ENCODE data around the gene SLC7A8.
"Not testable (repeated sequence)": the region's sequence is repeated elsewhere in the genome, so short reads cannot be mapped to it uniquely, and the experiment has no call there.

Gene SLC7A8

DNA sequence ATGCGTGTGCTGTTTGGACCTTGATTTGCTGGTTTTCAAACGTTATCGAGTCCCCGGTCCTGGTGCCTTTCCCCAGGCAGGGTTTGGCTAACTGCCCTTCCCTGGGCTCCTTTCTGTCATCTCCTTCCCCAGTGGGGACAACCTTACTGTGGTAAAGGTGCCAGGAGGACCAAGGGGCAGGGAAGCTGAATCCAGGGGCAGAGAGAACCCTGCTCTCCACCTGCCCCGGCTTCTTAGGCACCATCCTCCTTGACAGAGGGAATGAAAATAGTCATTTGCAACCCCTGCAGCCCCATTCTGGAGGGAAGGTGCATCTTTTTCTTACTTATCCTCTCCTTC is 69.4 kb downstream of the SLC7A8 start:
- DNase-seq (ENCODE audit: low read depth in 2 of 2) = no peak

DNA sequence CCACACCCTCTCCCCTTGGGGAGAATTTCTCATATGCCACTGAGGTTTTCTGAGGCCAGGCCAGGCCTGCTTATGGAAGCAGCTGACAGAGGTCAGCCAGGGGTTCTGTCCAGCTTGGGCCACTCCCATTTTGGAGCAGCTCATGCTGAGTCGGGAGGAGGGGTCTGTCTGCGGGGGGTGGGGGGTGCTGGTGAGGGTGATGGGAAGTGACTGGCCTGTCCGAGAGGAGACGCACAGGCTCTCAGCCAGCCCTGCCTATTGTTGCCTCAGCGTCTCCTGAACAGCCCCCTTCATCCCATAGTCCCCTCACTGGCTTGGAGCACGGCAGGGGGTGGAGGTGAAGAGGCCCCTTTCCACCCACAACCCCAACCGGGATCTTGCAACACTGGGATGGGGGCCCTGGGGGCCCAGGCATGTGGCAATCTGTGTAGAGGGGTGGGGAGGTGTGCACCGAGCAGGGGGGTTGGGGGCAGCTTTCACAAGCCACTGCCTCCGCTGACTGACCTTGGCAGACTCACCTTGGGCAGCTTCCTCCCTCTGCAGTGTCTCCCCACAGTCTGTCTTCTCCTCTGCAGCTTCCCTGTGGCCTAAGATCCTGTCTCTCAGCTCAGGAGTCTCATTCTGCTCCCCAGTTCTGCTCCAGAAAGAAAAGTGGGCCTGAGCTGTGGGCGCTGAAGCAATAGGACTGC is 69.9 kb downstream of the SLC7A8 start:
- no peak for DNase-seq (ENCODE audit: low read depth in 2 of 2)

DNA sequence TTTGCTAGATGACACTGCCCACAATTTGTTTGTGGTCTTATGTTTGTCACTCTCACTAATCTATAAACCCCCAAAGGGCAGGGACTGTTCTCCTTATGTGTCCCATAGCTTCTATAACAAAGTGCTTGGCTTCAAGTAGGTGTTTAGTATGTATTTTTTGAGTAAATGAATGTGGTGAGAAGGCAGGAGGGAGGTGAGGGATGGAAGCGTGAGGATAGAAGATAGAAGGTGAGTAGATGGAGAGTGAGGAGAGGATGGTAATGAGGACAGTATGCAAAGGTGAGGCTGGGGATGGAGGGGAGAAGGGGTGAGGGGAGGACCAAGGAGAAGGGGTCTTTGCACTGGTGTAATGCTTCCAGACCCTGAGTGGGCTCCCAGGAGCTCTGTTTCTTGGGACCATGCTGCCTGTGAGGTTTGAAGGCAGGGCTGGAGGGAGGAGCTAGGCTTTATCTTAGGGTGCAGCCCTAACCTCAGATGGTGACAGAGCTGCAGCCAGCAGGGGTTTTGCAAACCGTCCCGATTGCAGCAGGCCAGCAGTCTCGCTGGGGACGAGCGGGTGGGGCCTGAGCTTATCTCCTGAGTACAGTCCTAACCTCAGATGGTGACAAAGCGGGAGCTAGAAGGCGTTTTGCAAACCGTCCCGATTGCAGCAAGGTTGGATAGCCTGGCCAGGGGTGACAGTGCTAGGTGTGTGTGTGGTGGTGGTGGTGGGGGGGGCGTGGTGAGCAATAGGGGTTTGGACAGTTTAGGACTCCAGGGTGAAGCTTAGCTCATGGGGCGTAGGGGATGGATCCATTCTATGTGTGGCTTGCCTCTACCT is 70.9 kb downstream of the SLC7A8 start:
- DNase-seq (ENCODE audit: low read depth in 2 of 2) = no peak

DNA sequence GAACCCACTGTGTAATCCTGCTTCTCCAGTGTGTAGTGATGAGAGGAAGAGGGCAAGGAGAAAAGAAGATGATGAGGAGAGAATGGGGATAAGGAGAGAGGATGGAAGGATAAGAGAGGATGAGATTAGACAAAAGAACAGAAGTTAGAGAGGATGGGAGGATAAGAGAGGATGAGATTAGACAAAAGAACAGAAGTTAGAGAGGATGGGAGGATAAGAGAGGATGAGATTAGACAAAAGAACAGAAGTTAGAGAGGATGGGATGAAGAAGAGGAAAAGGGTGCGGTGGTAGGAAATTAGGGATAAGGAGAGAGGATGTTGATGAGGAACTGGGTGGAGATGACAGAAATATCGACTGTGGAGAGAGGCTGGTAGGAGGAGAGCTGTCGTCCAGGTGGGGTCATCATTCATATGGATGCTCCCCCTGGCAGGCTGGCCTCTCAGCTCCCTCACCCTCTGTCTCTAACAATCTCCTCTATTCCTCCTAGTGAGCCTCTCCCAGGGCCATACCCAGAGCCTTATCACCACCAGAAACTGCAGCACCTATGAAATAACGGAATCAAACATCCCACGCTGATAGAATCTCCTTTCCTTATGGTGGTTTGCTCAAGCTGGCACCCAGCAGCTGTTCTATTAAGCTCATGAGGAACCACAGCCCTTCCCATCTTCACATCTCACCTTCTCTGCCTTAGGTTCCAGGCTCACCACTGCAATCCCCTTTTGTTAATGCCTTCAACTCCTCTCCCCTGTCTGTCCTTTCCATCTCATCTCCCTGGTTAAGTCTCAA is 72.7 kb downstream of the SLC7A8 start:
- no peak for DNase-seq (ENCODE audit: low read depth in 2 of 2)

DNA sequence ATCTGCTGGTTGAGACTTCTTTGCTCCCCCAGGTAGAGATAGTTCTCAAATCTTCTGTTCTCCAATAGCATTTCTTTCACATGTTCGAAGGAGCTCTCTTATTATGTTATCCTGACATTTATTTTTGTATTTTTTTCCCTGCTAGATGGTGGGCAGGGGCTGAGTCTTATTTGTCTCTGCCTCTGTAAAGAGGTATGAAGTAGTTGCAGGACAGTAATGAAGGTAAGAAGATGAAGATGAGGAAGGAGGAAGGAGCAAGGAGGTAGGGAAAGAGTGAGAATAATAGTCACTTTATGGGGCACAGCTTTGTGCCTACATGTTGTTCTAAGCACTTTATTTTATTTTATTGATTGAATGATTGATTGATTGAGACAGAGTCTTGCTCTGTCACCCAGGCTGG is 73.7 kb downstream of the SLC7A8 start:
- no peak for DNase-seq (ENCODE audit: low read depth in 2 of 2)

DNA sequence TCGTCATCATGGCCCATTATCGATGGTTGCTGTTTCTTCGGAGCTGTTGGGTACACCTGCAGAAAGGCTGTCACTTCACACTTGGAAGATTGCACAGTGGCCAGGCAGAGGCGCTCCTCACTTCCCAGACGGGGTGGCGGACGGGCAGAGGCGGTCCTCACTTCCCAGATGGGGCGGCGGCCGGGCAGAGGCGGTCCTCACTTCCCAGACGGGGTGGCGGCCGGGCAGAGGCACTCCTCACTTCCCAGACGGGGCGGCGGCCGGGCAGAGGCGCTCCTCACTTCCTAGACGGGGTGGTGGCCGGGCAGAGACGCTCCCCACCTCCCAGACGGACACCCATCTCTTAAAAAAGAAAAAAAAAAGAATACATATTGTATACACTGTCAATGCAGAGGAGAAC is 75.3 kb downstream of the SLC7A8 start:
- not testable (repeated sequence) for DNase-seq (ENCODE audit: low read depth in 2 of 2)

DNA sequence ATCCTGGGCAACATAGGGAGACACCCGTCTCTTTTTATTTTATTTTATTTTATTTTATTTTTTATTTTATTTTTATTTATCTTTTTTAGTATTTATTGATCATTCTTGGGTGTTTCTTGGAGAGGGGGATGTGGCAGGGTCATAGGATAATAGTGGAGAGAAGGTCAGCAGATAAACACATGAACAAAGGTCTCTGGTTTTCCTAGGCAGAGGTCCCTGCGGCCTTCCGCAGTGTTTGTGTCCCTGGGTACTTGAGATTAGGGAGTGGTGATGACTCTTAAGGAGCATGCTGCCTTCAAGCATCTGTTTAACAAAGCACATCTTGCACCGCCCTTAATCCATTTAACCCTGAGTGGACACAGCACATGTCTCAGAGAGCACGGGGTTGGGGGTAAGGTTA is 75.8 kb downstream of the SLC7A8 start:
- not testable (repeated sequence) for DNase-seq (ENCODE audit: low read depth in 2 of 2)

DNA sequence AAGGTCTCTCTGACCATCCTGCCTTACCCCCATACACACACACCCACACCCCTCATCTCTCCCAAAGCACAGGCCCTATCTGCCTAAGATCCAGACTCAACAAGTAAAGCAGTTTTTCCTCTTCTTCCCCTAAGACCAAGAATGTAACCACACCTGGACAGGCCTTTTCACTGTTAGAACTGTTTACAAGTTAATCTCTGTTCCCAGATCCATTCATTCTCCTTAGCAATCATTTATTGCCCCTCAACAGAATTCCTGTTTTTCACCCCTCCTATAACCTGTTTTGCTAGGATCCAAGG is 76.8 kb downstream of the SLC7A8 start:
- DNase-seq (ENCODE audit: low read depth in 2 of 2) = no peak

DNA sequence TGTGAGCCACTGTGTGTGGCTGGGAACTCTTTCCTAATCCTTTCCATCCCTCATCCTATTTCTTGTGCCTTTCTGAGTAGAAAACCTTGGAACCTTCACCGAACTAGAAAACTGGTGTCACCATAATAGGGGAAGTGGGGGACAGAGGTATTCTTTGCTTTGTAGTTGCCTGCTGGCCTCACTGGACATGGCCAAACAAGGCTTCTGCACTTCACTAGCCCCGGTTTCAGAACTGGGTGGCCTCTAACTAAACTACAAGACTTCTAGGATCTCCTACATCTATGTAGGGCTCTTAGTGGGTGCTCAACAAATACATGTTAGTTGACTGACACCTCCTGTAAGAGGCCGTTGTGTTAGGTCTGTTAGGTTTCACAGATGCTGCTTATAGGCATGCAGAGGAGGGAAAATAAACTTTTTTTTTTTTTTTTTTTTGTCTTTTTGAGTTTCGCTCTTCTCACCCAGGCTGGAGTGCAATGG is 78.1 kb downstream of the SLC7A8 start:
- no peak for DNase-seq (ENCODE audit: low read depth in 2 of 2)

DNA sequence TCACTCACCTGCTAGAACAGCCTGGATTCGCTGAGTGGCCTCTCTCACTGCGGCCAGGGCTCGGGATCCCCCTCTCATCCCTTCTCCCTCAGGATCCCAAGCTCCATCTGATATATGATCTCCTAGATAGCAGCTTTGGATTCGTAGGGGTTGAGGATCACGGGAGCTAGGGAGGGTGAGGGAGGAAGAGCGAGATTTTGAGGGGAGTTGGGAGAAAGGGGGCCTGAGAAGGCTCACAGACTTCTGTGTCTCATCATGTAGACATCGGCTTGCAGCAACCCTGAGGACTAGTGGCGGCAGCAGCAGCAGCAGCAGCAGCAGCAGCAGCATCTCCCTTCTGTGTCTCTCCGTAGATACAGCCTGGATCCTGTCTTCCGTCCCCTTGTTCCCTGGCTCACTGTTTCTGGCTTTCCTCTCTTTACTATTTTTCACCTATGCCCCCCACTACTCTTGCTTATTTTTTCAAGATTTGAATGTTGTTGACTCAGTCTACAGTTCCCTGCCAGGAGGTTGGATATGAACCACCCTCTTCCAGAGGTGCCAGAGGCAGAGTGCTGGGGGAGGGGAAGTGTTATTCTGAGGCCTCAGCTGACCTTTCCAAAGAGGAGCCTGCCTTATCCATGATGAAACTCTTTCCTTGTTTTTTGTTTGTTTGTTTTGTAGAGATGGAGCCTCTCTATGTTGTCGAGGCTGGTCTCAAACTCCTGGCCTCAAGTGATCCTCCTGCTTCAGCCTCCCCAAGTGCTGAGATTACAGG is 78.7 kb downstream of the SLC7A8 start, which contains the start of gene CIROP:
TSS of gene CIROP (minus strand) at position 399 of the 757 bp plus-strand sequence. CDS start at position 330, 69 bp downstream.
- no peak for DNase-seq (ENCODE audit: low read depth in 2 of 2)

DNA sequence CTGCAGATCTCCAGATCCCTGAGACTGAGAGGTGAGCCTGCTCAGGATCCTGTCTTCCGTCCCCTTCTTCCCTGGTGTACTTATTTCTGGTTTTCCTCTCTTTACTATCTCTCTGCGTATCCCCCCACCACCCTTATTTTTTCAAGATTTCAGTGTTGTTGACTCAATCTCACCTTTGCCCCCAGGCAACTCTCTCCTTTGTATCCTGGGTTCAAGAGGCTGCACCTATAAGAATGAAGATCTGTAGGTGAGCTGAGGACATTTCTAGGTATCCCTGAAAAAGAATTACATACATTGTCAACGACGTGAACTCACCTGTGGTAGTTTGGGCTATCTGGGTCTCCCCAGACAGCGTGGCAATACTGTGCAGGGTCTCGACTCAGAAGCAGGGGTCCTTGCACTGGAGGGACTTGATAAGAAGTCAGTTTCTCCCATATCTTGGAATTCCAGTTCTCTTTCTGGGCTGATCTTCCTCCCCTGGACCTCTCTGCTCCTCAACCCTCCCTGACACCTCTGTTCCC is 79.3 kb downstream of the SLC7A8 start:
- no peak for DNase-seq (ENCODE audit: low read depth in 2 of 2)

DNA sequence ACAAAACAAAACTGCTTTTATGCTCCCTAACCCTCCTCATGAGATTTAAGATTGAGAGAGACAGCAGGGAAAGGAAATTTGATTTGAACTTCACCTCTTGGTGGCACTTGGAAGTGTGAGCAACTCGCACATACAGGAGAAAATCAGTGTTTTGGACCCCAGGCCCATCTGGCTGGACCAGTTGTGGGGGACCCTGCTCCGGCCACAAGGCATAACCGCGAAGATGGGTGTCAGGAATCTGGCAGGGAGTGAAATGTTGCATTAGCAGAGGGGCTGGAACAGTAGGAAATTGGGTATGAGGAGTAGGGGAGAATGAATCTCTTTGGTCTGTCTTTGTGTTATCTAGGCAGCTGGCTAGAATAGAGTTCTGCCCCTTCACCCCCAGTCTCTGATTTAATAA is 79.9 kb downstream of the SLC7A8 start:
- no peak for DNase-seq (ENCODE audit: low read depth in 2 of 2)

DNA sequence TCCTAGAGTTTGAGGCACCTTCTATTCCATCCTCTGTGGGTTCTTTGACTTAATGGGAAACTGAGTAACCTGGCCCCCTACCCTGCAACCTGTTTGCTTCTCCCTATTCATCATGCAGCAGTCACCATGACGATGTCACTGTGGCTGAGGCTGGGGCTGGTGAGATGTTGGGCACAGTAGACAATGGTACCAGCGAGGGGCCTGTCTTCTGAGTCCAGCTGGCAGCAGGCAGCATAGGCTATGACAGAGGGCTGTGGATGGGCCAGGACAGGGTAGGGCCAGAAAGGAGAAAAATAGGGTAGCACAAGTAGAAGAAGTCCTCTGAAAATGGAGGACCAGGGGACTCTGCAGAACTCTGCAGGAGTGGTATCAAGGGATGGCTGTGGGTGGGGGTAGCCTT is 80.7 kb downstream of the SLC7A8 start:
- no peak for DNase-seq (ENCODE audit: low read depth in 2 of 2)

DNA sequence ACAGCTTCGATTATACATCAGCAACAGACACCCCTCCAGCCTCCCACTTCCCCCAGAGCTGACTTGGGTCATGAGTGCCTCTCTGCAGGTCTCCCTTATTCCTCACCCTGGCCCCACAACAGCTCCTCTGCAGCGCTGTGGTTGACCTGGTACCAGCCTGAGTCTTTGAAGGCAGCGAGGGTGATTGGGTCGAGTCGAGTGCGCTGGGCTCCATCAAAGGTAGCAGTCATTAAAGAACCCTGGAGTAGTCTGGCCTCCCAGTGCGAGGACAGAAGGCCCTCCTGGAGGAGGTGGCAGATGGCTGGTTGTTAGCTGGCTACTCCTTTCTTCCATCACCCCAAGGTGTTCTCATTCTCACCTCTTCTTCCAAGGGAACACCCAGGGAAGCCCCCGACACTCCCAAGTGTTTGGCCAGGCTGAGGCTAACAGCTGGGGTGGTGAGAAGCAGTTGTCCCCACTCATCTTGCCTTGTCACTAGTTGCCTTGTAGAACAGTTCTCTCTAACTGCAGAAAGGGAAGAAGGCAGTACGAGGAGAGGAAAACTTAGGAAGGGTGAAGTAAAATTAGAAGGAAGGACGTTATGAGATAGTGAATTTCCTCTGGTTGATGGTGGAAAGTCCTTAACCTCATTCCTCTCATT is 81.4 kb downstream of the SLC7A8 start:
- DNase-seq (ENCODE audit: low read depth in 2 of 2) = no peak

DNA sequence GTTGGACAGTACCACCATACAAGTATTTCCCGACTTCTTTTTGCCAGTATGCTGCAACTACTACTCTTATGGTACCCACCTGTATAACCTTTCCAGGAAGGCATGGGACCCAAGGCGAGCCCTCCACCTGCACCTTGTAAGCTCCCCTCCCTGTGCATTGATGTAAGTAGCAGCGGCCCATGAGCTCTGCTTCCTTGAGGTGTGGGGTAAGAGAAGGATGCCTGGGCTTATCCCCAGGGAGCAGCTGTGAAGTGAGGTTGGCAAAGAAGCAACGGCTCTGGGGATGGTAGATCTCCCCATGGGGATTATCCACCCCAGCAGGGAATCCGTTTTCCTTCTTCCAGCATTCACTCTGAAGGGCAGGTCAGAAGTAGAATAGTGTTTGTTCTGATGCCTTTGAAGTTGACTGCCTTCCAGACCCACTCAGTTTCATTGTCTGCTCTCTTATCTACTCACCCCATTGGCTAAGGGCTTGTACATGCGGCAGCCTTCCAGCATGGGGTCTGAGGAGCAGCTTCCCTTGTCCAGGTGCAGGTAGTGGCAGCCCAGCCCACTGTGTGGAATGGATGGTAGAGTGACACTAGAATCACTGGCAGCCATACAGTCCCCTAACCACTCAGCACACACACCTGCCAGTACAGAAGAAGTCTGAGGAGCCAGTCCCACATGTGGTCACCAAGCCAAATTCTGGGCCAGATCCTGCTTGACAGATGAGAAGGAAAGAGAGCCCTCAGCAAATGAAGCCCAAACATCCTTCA is 82.1 kb downstream of the SLC7A8 start:
- DNase-seq (ENCODE audit: low read depth in 2 of 2) = no peak

DNA sequence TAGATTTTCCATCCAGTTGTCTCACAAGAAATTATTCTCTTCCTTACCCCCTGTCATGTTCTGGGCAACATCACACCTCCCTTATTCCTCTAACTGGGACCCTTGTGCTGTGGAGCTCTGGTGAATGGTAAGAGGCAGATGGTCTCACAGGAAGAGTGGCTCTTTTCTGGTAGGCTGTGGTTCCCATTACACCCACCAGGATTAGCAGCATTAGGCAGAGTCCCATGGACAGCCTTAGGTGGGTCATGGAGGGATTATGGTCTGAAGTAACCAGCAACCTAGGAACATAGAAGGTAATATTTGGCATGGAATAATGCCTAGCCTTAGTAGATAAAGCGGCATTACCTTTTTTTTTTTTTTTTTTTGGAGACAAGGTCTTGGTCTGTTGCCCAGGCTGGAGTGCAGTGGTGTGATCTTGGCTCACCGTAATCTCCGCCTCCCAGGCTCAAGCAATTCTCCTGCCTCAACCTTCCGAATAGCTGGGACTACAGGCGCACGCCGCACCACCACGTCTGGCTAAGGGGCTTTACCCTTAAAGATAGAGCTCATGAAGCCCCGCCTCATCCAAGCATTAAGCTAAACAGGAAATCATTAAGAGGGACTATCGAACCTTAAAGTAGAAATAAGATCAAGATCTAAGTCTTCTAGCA is 84.1 kb downstream of the SLC7A8 start:
- DNase-seq (ENCODE audit: low read depth in 2 of 2) = no peak

DNA sequence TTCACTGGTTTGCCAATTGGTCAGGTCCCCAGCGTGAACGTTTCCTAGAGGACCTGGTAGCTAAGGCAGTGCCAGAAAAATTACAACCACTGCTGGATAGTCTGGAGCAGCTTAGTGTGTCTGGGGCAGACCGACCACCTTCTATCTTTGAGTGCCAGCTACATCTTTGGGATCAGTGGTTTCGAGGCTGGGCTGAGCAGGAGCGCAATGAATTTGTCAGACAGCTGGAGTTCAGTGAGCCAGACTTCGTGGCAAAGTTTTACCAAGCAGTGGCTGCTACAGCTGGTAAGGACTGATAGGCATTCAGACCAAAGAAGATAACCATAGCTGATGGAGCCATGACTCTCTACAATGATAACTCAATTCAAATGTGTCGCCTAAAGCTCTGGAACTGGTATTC is 85.7 kb downstream of the SLC7A8 start:
- no peak for DNase-seq (ENCODE audit: low read depth in 2 of 2)

DNA sequence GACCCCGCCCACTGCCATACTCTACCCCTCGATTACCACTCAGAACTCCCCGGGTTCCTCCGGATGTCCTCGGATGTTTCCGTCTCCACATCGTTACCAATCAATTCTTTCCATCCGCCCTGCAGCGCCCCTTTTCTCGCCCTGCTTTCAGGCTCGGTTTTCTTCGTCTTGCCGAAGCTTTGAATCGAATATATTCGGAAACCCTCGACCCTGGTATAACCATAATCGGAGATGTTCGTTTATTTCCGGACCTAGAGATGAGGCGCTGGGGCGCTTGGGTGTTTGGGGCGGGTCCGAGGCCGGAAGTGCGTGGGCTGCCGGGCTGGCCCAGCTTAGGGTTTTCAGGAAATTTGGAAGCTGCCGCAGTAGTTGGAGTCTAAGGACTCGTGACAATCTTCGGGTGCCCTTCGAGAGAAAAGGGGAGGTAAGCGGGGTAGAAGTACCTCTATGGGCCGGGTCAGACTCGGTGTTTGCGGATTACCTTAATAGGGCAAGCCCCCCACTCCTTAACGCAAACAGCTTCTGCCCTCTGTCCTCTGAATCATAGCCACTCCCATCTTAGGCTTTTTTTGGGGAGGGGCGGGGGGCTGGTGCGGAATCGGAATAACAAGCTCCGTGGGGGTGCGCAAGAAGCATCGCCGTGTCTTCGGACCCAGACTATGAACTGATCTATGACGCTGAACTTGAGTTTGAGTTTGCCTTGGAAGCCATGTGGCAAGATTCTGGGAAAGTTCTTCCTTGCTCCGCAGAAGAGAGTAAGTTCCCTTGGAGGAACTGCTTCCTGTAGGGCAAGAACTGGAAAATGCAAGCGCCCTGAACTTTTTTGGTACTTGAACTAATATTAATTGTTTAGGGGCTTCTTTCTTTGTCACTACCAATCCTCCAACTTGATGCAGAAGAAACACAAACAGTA is 88.0 kb downstream of the SLC7A8 start, which contains the start of gene C14orf119:
TSS of gene C14orf119 (plus strand) at position 310 of the 913 bp plus-strand sequence. CDS start 2,154 bp downstream, outside the sequence.
- peak; percentile 97 to 100 for DNase-seq (ENCODE audit: low read depth in 2 of 2)
